Kidney (tissue), 14 donors: ENCODE data around the gene GDPD5. TPM values are rescaled to one million over a fixed set of nuclear protein-coding genes. Genes with fewer than 3 reads are reported as not detected.
A peak's percentile ranks its signal among the peaks of the same experiment; 100 is the strongest.

Source experiments
- DNase-seq, 5 donors: peaks; one replicate each; pipeline ENCODE4 v3.0.0-alpha.2; 2013 to 2020
- FAIRE-seq: peaks from 2 replicates; lab custom pipeline; 2012; peaks lifted over from hg19 to GRCh38; lab: Jason Lieb, UNC
- H3K27ac ChIP-seq, 2 donors: one replicate each; pipeline ENCODE4 v1.7.0; 2013; ENCODE audit warnings: low read depth in 2 of 2, low read length in 2 of 2, inconsistent platforms in 1 of 2
- H3K27me3 ChIP-seq: one replicate; pipeline ENCODE4 v1.7.1; 2013; ENCODE audit warnings: low read length, inconsistent platforms; ENCODE audit not compliant: control insufficient read depth, insufficient read depth
- H3K36me3 ChIP-seq, 3 donors: one replicate each; pipeline versions ENCODE4 v1.7.0 to v1.7.1; 2013; ENCODE audit warnings: low read length in 3 of 3, control low read depth in 1 of 3, inconsistent platforms in 1 of 3; ENCODE audit not compliant: insufficient read depth in 3 of 3, control insufficient read depth in 2 of 3
- H3K4me1 ChIP-seq, 3 donors: one replicate each; pipeline versions ENCODE4 v1.7.0 to v1.7.1; 2013; ENCODE audit warnings: low read length in 3 of 3, inconsistent platforms in 1 of 3, low read depth in 1 of 3; ENCODE audit not compliant: control insufficient read depth in 2 of 3, insufficient read depth in 2 of 3
- H3K4me3 ChIP-seq, 3 donors: one replicate each; pipeline versions ENCODE4 v1.7.0 to v1.8.1; 2013; ENCODE audit warnings: low read length in 3 of 3, control low read depth in 1 of 3, inconsistent platforms in 1 of 3
- H3K9ac ChIP-seq, 3 donors: one replicate each; pipeline versions ENCODE4 v1.7.0 to v1.7.1; 2013; ENCODE audit warnings: low read length in 3 of 3, control low read depth in 1 of 3, inconsistent platforms in 1 of 3
- H3K9me3 ChIP-seq, 3 donors: one replicate each; pipeline versions ENCODE4 v1.7.0 to v1.7.1; 2013; ENCODE audit warnings: low read length in 3 of 3, control low read depth in 1 of 3, inconsistent platforms in 1 of 3; ENCODE audit not compliant: control insufficient read depth in 2 of 3, insufficient read depth in 1 of 3
- CTCF ChIP-seq: IDR thresholded peaks from 3 replicates; pipeline ENCODE4 v1.5.1; 2012; ENCODE audit warnings: mild to moderate bottlenecking, moderate library complexity, borderline replicate concordance; ENCODE audit not compliant: insufficient read depth; ENCODE audit errors: extremely low read depth
- intact Hi-C: fragments of 100-400 bp; cut with DNase I; formaldehyde crosslinking; loops from one replicate; pipeline ENCODE4 v1.11.1; 2022
- polyA plus RNA-seq: library from polyadenylated mRNA; stranded (reverse); fragments of 350-450 nt; fragmentation: Illumina TruSeq; extraction: RNeasy Lipid Tissue Mini Kit (QIAGEN cat#74804); gene quantifications from one replicate; pipeline ENCODE4 v1.2.3, GENCODE V29; 2014; ENCODE audit warnings: low read depth, low replicate concordance; ENCODE audit not compliant: insufficient read depth
- total RNA-seq: library from RNA; stranded (reverse); fragmentation: NEBNext Ultra II Directional; extraction: Animal tissue kit (Norgen Biotek cat#: 25700); gene quantifications from one replicate; pipeline ENCODE4 v1.2.1, GENCODE V29; 2021
- donor health status: control.
- donor health status: control.
- donor health status: control.
- donor health status: control.
- donor health status: control.
- donor health status: DM: yes; HTN: yes; CAD: no.
- donor health status: Normal renal cell carcinoma (clear cell type).

The GDPD5 gene
- total and polyA plus RNA-seq, 2 donors from 2014 or later: 3.9 to 11.4 TPM

- no peak overlapping the region for H3K27ac ChIP-seq
- no peaks in the 10 kb centered on the region for H3K9me3 ChIP-seq
- FAIRE-seq (no peak), DNase-seq (peak in 4 of 5 donors; percentile 26 to 53 (median 36))
- intact Hi-C loops: no loop called here
- H3K27me3 ChIP-seq: no peaks in the 10 kb centered on the region
- no peak overlapping the region for H3K4me3 ChIP-seq
- no peak overlapping the region for H3K9ac ChIP-seq
- no peak for TF ChIP-seq CTCF
- peaks cover 0 to 15% (median 0%) of the 10 kb centered on the region in 3 donors for H3K4me1 ChIP-seq
- H3K36me3 ChIP-seq: no peaks in the 10 kb centered on the region
These were observed 48.8 kb downstream of the GDPD5 start for GRCh38 chr11:75476739-75477613.

- FAIRE-seq: no peak
These were observed 49.7 kb downstream of the GDPD5 start for GRCh38 chr11:75475767-75476650.

More at GRCh38 chr11:75475767-75476650, 49.7 kb downstream of the GDPD5 start:
- Histone ChIP-seq H3K4me1 (peaks cover 0 to 15% (median 0%) of the 10 kb centered on the region in 3 donors), H3K4me3 (no peak overlapping the region), H3K27me3 (no peaks in the 10 kb centered on the region), H3K36me3 (no peaks in the 10 kb centered on the region), H3K9me3 (no peaks in the 10 kb centered on the region), H3K27ac (peak overlapping the region; percentile 43 to 44), H3K9ac (no peak overlapping the region)
- TF ChIP-seq CTCF: no peak
- intact Hi-C loops: no loop called here
- peak in 2 of 5 donors; percentile 53 to 90 for DNase-seq
